OCI-LY1 (cell line): ENCODE measurements around the gene OR5K4.

ENCODE experiments used
- H2AFZ ChIP-seq: fragments of 200-600 bp; sonication (generic), shearing (Covaris generic); 2 replicates; pipeline ENCODE4 v1.6.0; 2014; ENCODE audit warnings: antibody characterized with exemption, mild to moderate bottlenecking, low read length
- H3F3A ChIP-seq: fragments of 200-600 bp; sonication (generic), shearing (Covaris generic); 2 replicates; pipeline ENCODE4 v1.6.0; 2014; ENCODE audit warnings: mild to moderate bottlenecking, antibody characterized with exemption, low read length, moderate library complexity; ENCODE audit not compliant: insufficient read depth
- H3K27ac ChIP-seq: fragments of 200-600 bp; sonication (generic); 2 replicates; pipeline ENCODE4 v1.5.1; 2014; ENCODE audit warnings: low read length, mixed run types, mild to moderate bottlenecking, low read depth; ENCODE audit not compliant: poor library complexity, severe bottlenecking
- H3K27me3 ChIP-seq: fragments of 200-600 bp; sonication (generic); 2 replicates; pipeline ENCODE4 v1.6.0; 2014; ENCODE audit warnings: antibody characterized with exemption, mild to moderate bottlenecking, low read length, moderate library complexity; ENCODE audit not compliant: insufficient read depth
- H3K36me3 ChIP-seq: fragments of 200-600 bp; sonication (generic); 2 replicates; pipeline ENCODE4 v1.6.1; 2014; ENCODE audit warnings: mild to moderate bottlenecking, antibody characterized with exemption, low read length, moderate library complexity, mixed read lengths; ENCODE audit not compliant: insufficient read depth
- H3K4me1 ChIP-seq: fragments of 200-600 bp; sonication (generic); 2 replicates; pipeline ENCODE4 v1.5.1; 2014; ENCODE audit warnings: mild to moderate bottlenecking, low read length, moderate library complexity; ENCODE audit not compliant: insufficient read depth, severe bottlenecking
- H3K4me2 ChIP-seq: fragments of 200-600 bp; sonication (generic), shearing (Covaris generic); 2 replicates; pipeline ENCODE4 v1.6.1; 2014; ENCODE audit warnings: low read length
- H3K4me3 ChIP-seq: fragments of 200-600 bp; sonication (generic); 2 replicates; pipeline ENCODE4 v1.5.1; 2014; ENCODE audit warnings: low read length, low read depth, mild to moderate bottlenecking, mixed read lengths; ENCODE audit not compliant: poor library complexity, severe bottlenecking
- H3K79me2 ChIP-seq: fragments of 200-600 bp; shearing (Covaris generic); 2 replicates; pipeline ENCODE4 v1.6.1; 2016; ENCODE audit warnings: mixed run types, low read length, mixed read lengths; ENCODE audit not compliant: insufficient read depth
- H3K9ac ChIP-seq: fragments of 200-600 bp; sonication (generic), shearing (Covaris generic); 2 replicates; pipeline ENCODE4 v1.6.1; 2014; ENCODE audit warnings: mild to moderate bottlenecking, low read length, mixed read lengths
- H3K9me2 ChIP-seq: fragments of 200-600 bp; sonication (generic), shearing (Covaris generic); 2 replicates; pipeline ENCODE4 v1.6.1; 2014; ENCODE audit warnings: low read depth, mild to moderate bottlenecking, low read length, mixed read lengths
- H3K9me3 ChIP-seq: fragments of 200-600 bp; shearing (Covaris generic); 2 replicates; pipeline ENCODE4 v1.6.1; 2014; ENCODE audit warnings: low read length, mixed read lengths
- H4K20me1 ChIP-seq: fragments of 200-600 bp; sonication (generic), shearing (Covaris generic); 2 replicates; pipeline ENCODE4 v1.6.0; 2016; ENCODE audit warnings: mild to moderate bottlenecking, low read length; ENCODE audit not compliant: insufficient read depth
- CTCF ChIP-seq: fragments of 200-600 bp; sonication (generic), shearing (Covaris generic); IDR thresholded peaks from 2 replicates; pipeline ENCODE4 v1.5.1; 2017; ENCODE audit warnings: mild to moderate bottlenecking, antibody characterized with exemption, low read length, moderate library complexity, mixed read lengths
- EZH2 ChIP-seq: fragments of 200-600 bp; sonication (generic), shearing (Covaris generic); IDR thresholded peaks from 2 replicates; pipeline ENCODE4 v1.8.0; 2017; ENCODE audit warnings: borderline replicate concordance, mixed run types, mild to moderate bottlenecking, antibody characterized with exemption, low read length, moderate library complexity, mixed read lengths

Gene OR5K4

GRCh38 chr3:98361289-98361688 is 7.6 kb downstream of the OR5K4 start:
- Histone ChIP-seq H3K4me1 (no peaks in the 10 kb centered on the region), H3K9me2 (no peaks in the 10 kb centered on the region), H3K4me2 (no peak overlapping the region), H3K79me2 (no peaks in the 10 kb centered on the region), H3K36me3 (no peaks in the 10 kb centered on the region), H2AFZ (no peak overlapping the region), H3K27me3 (no peaks in the 10 kb centered on the region), H4K20me1 (no peaks in the 10 kb centered on the region), H3K4me3 (no peak overlapping the region), H3K9me3 (no peaks in the 10 kb centered on the region), H3K27ac (no peak overlapping the region), H3K9ac (no peak overlapping the region), H3F3A (no peaks in the 10 kb centered on the region)
- TF ChIP-seq EZH2 (no peak), CTCF (no peak)

GRCh38 chr3:98367464-98368246 is 14.0 kb downstream of the OR5K4 start:
- no peaks in the 10 kb centered on the region for H3K9me3 ChIP-seq
- H3F3A ChIP-seq: no peaks in the 10 kb centered on the region
- H3K4me1 ChIP-seq: no peaks in the 10 kb centered on the region
- H4K20me1 ChIP-seq: no peaks in the 10 kb centered on the region
- H3K9me2 ChIP-seq: no peaks in the 10 kb centered on the region
- H3K4me2 ChIP-seq: no peak overlapping the region
- H3K36me3 ChIP-seq: no peaks in the 10 kb centered on the region
- no peak overlapping the region for H2AFZ ChIP-seq
- no peak overlapping the region for H3K9ac ChIP-seq
- no peaks in the 10 kb centered on the region for H3K79me2 ChIP-seq
- no peaks in the 10 kb centered on the region for H3K27me3 ChIP-seq
- no peak overlapping the region for H3K27ac ChIP-seq
- TF ChIP-seq CTCF (no peak), EZH2 (no peak)
- no peak overlapping the region for H3K4me3 ChIP-seq

GRCh38 chr3:98371186-98371585 is 17.5 kb downstream of the OR5K4 start:
- Histone ChIP-seq H2AFZ (no peak overlapping the region), H3K4me3 (no peak overlapping the region), H4K20me1 (no peaks in the 10 kb centered on the region), H3K9me2 (no peaks in the 10 kb centered on the region), H3K9ac (no peak overlapping the region), H3K27ac (no peak overlapping the region), H3K4me1 (no peaks in the 10 kb centered on the region), H3K9me3 (no peaks in the 10 kb centered on the region), H3K4me2 (no peak overlapping the region), H3F3A (no peaks in the 10 kb centered on the region), H3K27me3 (no peaks in the 10 kb centered on the region), H3K36me3 (no peaks in the 10 kb centered on the region), H3K79me2 (no peaks in the 10 kb centered on the region)
- TF ChIP-seq EZH2 (no peak), CTCF (no peak)
